Measurements from ENCODE around the gene RALGPS2. TPM values are rescaled to one million over a fixed set of nuclear protein-coding genes. Genes with fewer than 3 reads are reported as not detected.

Gene RALGPS2
- total and polyA plus RNA-seq, 2 donors (not counting 1 experiment from before 2014, with no cell fraction given), result 59.6 to 251 TPM

DNA sequence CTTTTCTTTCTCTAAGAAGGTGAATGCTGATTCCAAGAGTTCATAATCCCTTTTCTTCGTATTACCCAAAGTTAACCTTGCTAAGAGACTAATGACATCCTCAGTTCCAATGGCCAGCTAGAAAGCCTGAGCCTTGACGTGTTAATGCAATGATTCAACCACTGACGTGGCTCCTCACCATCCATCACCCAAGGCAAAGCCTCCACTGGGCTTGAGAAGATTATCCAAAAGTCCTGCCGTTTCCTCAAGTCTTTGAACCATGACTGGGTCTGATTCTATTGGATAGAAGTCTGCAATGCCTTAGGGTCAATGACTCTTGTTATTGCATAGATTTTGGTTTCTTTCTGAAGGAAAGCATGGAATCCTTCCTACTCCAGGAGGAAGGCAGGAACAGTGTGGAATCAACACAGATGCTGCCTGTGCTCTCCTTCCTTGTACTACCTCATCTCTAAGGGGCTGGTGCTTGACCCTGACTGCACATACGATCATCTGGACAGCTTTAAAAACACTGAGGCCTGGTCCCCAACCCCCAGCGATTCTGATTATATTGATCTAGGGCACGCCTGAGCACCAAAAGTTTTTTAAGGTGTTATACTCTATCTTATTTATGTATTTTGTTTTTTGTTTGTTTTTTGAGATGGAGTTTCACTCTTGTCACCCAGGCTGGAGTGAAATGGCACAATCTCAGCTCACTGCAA is 215.2 kb downstream of the RALGPS2 start:
- H3K36me3 ChIP-seq (replicated peaks in 1 of 2; ENCODE audit: control extremely low read depth in 1 of 2, control insufficient read depth in 1 of 2, extremely low read depth in 1 of 2, insufficient read depth in 2 of 2, low read length in 1 of 2), result no peaks in the 10 kb centered on the region
- TF ChIP-seq, protein P1, sequence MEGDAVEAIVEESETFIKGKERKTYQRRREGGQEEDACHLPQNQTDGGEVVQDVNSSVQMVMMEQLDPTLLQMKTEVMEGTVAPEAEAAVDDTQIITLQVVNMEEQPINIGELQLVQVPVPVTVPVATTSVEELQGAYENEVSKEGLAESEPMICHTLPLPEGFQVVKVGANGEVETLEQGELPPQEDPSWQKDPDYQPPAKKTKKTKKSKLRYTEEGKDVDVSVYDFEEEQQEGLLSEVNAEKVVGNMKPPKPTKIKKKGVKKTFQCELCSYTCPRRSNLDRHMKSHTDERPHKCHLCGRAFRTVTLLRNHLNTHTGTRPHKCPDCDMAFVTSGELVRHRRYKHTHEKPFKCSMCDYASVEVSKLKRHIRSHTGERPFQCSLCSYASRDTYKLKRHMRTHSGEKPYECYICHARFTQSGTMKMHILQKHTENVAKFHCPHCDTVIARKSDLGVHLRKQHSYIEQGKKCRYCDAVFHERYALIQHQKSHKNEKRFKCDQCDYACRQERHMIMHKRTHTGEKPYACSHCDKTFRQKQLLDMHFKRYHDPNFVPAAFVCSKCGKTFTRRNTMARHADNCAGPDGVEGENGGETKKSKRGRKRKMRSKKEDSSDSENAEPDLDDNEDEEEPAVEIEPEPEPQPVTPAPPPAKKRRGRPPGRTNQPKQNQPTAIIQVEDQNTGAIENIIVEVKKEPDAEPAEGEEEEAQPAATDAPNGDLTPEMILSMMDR (IDR thresholded peaks at IDR 0.05), result no peak
- TF ChIP-seq EZH2 (IDR thresholded peaks at IDR 0.05; ENCODE audit: borderline replicate concordance, insufficient read depth, low read depth, low read length, poor library complexity, severe bottlenecking), result no peak
- H3K27ac ChIP-seq (ENCODE audit: low read length in 2 of 2), result no peak overlapping the region
- no peaks in the 10 kb centered on the region for H3K79me2 ChIP-seq (ENCODE audit: control insufficient read depth, insufficient read depth, low read length)
- ChIA-PET CTCF (interaction anchor here (1.3 to 1.7 kb wide), 2 partner anchors 64 to 408 kb away, joined by 5 to 8 read pairs; no protein-coding TSS in a partner anchor), POLR2A (no interaction called here)
- H3K4me2 ChIP-seq (replicated peaks; ENCODE audit: low read depth, low read length, poor library complexity, severe bottlenecking), result no peak overlapping the region
- no peaks in the 10 kb centered on the region for H4K20me1 ChIP-seq (ENCODE audit: control insufficient read depth, insufficient read depth, low read length, poor library complexity, severe bottlenecking)
- no peaks in the 10 kb centered on the region for H3K9me3 ChIP-seq (ENCODE audit: control extremely low read depth in 1 of 3, control insufficient read depth in 2 of 3, insufficient read depth in 1 of 3, low read length in 2 of 3)
- WGBS (ENCODE audit: insufficient coverage), result 95% methylated on average over 5 of the region's 7 CpGs
- H2AFZ ChIP-seq (ENCODE audit: insufficient read depth, low read depth, low read length, poor library complexity, severe bottlenecking), result no peak overlapping the region
- Mint-ChIP-seq H3K27ac (no peak overlapping the region), H3K9me3 (ENCODE audit: insufficient read depth) (no peaks in the 10 kb centered on the region), H3K4me1 (peaks cover 5% of the 10 kb centered on the region), H3K4me3 (no peak overlapping the region), H3K27me3 (peaks cover 8% of the 10 kb centered on the region)
- no peak overlapping the region for H3K4me3 ChIP-seq (ENCODE audit: control extremely low read depth in 1 of 5, extremely low read depth in 1 of 5, insufficient read depth in 1 of 5, low read depth in 2 of 5, low read length in 4 of 5)
- ATAC-seq (ENCODE audit: low read depth) (no peak), DNase-seq (no peak)
- intact Hi-C loops (cut with micrococcal nuclease), result no loop called here
- no peak overlapping the region for H3K9ac ChIP-seq (ENCODE audit: low read length)
- H3K4me1 ChIP-seq (ENCODE audit: control insufficient read depth in 2 of 2, insufficient read depth in 2 of 2, low read length in 2 of 2), result no peaks in the 10 kb centered on the region
- peaks cover 0 to 4% (median 0%) of the 10 kb centered on the region in 4 experiments for H3K27me3 ChIP-seq (replicated peaks in 1 of 4; ENCODE audit: control extremely low read depth in 1 of 4, control insufficient read depth in 3 of 4, insufficient read depth in 4 of 4, low read length in 3 of 4)

DNA sequence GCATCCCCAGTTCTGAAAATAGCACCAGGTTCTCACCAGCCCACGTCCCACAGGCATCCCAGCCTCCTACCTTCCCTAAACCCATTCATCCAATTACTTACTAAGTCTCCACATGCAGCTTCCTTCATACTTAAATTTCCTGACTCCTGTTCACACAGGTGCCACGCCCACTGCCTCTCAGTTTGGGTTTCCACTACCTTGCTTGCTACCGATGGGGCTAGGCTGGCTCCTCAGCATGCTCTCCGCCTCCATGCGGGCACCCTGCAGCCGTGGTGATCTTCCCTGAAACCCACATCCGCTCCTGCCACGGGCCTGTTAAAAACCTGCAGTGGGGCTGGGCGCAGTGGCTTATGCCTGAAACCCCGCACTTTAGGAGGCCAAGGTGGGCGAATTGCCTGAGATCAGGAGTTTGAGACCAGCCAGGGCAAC is 216.2 kb downstream of the RALGPS2 start:
- POLR2A ChIA-PET, result no interaction called here
- no peak for DNase-seq
- no peaks in the 10 kb centered on the region for H4K20me1 ChIP-seq (ENCODE audit: control insufficient read depth, insufficient read depth, low read length, poor library complexity, severe bottlenecking)

More for the DNA sequence above, 216.2 kb downstream of the RALGPS2 start:
- Histone ChIP-seq H3K4me3 (ENCODE audit: control extremely low read depth in 1 of 5, extremely low read depth in 1 of 5, insufficient read depth in 1 of 5, low read depth in 2 of 5, low read length in 4 of 5) (no peak overlapping the region), H3K4me1 (ENCODE audit: control insufficient read depth in 2 of 2, insufficient read depth in 2 of 2, low read length in 2 of 2) (no peaks in the 10 kb centered on the region), H2AFZ (ENCODE audit: insufficient read depth, low read depth, low read length, poor library complexity, severe bottlenecking) (no peak overlapping the region), H3K79me2 (ENCODE audit: control insufficient read depth, insufficient read depth, low read length) (no peaks in the 10 kb centered on the region), H3K36me3 (replicated peaks in 1 of 2; ENCODE audit: control extremely low read depth in 1 of 2, control insufficient read depth in 1 of 2, extremely low read depth in 1 of 2, insufficient read depth in 2 of 2, low read length in 1 of 2) (no peaks in the 10 kb centered on the region), H3K4me2 (replicated peaks; ENCODE audit: low read depth, low read length, poor library complexity, severe bottlenecking) (no peak overlapping the region), H3K9me3 (ENCODE audit: control extremely low read depth in 1 of 3, control insufficient read depth in 2 of 3, insufficient read depth in 1 of 3, low read length in 2 of 3) (no peaks in the 10 kb centered on the region), H3K27ac (ENCODE audit: low read length in 2 of 2) (no peak overlapping the region), H3K27me3 (replicated peaks in 1 of 4; ENCODE audit: control extremely low read depth in 1 of 4, control insufficient read depth in 3 of 4, insufficient read depth in 4 of 4, low read length in 3 of 4) (peaks cover 0 to 4% (median 0%) of the 10 kb centered on the region in 4 experiments), H3K9ac (ENCODE audit: low read length) (no peak overlapping the region)
- H3K9me3 Mint-ChIP-seq (ENCODE audit: insufficient read depth), result no peaks in the 10 kb centered on the region
- TF ChIP-seq, protein P1 (IDR thresholded peaks at IDR 0.05), result no peak
- TF ChIP-seq EZH2 (IDR thresholded peaks at IDR 0.05; ENCODE audit: borderline replicate concordance, insufficient read depth, low read depth, low read length, poor library complexity, severe bottlenecking), result no peak
- CTCF ChIA-PET, result no interaction called here
- no peak overlapping the region for H3K27ac Mint-ChIP-seq
- peaks cover 10% of the 10 kb centered on the region for H3K27me3 Mint-ChIP-seq
- H3K4me1 Mint-ChIP-seq, result peaks cover 5% of the 10 kb centered on the region
- no peak overlapping the region for H3K4me3 Mint-ChIP-seq
- intact Hi-C loops (cut with micrococcal nuclease), result no loop called here
- WGBS (ENCODE audit: insufficient coverage), result 86% methylated on average over 10 of the region's 11 CpGs
- no peak for ATAC-seq (ENCODE audit: low read depth)

Data from B cell (primary cell).